ACC112 (cell line): ENCODE measurements around the gene GRAMD1C.

Source experiments
- H2AFZ ChIP-seq: fragments of 200-600 bp; sonication (generic); one replicate; pipeline ENCODE4 v1.6.0; 2017; ENCODE audit warnings: antibody characterized with exemption, low read length; ENCODE audit not compliant: unreplicated experiment
- H3K27ac ChIP-seq: fragments of 200-600 bp; sonication (generic); 2 replicates; pipeline ENCODE4 v1.5.1; 2014; ENCODE audit warnings: low read depth, mild to moderate bottlenecking, antibody characterized with exemption, low read length, moderate library complexity
- H3K27me3 ChIP-seq: fragments of 200-600 bp; sonication (generic); 2 replicates; pipeline ENCODE4 v1.6.1; 2014; ENCODE audit warnings: mild to moderate bottlenecking, antibody characterized with exemption, low read length, moderate library complexity, mixed read lengths; ENCODE audit not compliant: insufficient read depth
- H3K36me3 ChIP-seq: fragments of 200-600 bp; sonication (generic); 2 replicates; pipeline ENCODE4 v1.6.1; 2016; ENCODE audit warnings: mild to moderate bottlenecking, antibody characterized with exemption, low read length, moderate library complexity, mixed read lengths; ENCODE audit not compliant: insufficient read depth
- H3K4me1 ChIP-seq: fragments of 200-600 bp; sonication (generic); one replicate; pipeline ENCODE4 v1.6.1; 2016; ENCODE audit warnings: low read length, mixed read lengths; ENCODE audit not compliant: insufficient read depth, unreplicated experiment, control insufficient read depth
- H3K4me3 ChIP-seq: fragments of 200-600 bp; sonication (generic); 2 replicates; pipeline ENCODE4 v1.5.1; 2014; ENCODE audit warnings: mild to moderate bottlenecking, low read depth, low read length
- H3K79me2 ChIP-seq: fragments of 200-600 bp; sonication (generic); one replicate; pipeline ENCODE4 v1.6.0; 2016; ENCODE audit warnings: low read length; ENCODE audit not compliant: control insufficient read depth, unreplicated experiment, insufficient read depth

Gene GRAMD1C

DNA sequence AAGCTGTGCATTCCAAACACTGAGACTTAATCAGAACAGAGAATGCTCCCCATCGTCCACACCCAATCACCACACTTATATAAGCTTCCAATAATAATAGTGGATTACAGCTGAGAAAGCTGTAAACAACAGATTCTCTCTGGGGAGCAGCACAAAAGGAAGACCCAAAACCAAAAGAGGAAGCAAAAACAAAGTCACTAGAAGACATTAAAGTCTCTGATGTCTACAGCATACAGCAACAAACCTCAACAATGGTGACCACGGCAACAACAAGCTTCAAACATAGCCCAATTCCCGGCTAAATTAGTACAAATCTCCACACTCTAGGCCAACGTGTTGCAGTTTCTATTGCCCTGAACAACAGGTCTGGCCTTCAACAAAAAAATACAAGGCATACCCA is 147.0 kb downstream of the GRAMD1C start:
- no peaks in the 10 kb centered on the region for H3K79me2 ChIP-seq
- no peak overlapping the region for H2AFZ ChIP-seq
- H3K4me3 ChIP-seq, result no peak overlapping the region
- H3K4me1 ChIP-seq, result no peaks in the 10 kb centered on the region
- H3K36me3 ChIP-seq, result no peaks in the 10 kb centered on the region
- H3K27ac ChIP-seq, result no peak overlapping the region
- H3K27me3 ChIP-seq, result no peaks in the 10 kb centered on the region
